ENCODE results near the gene CELF4. TPM values are rescaled to one million over a fixed set of nuclear protein-coding genes. Genes with fewer than 3 reads are reported as not detected.

CELF4 gene
- total RNA-seq, 1 experiment from 2014 or later, result 0.11 TPM

DNA sequence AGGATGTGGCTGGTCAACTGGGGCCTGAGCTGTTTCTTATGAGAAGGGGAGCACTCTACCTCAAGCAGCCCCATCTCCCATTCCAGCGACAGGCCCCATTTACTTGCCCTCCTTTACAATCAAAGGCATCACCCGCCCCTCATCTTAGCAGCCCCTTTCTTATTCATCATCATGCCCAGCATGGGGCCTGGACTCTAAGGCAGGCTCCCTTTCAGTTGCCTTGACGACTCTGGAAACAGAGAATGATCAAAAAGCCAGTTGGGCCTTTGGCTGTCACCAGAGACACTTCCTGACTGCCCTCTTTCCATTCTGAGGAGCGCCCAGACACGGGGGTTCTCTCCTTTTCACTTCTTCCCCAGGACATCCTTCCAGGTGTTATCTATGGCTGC, 11.2 kb downstream of the CELF4 start:
- Histone ChIP-seq H3K36me3 (ENCODE audit: control insufficient read depth, insufficient read depth, low read length) (no peaks in the 10 kb centered on the region), H3K9me3 (no peaks in the 10 kb centered on the region), H3K27me3 (replicated peaks; ENCODE audit: control insufficient read depth, insufficient read depth, low read length) (no peaks in the 10 kb centered on the region), H3K4me3 (ENCODE audit: low read depth, low read length) (no peak overlapping the region), H3K4me1 (no peaks in the 10 kb centered on the region)
- no peak for DNase-seq
- Mint-ChIP-seq H3K4me3 (ENCODE audit: unreplicated experiment) (no peak overlapping the region), H3K36me3 (ENCODE audit: insufficient read depth, unreplicated experiment) (no peaks in the 10 kb centered on the region), H3K27me3 (ENCODE audit: insufficient read depth, unreplicated experiment) (peaks cover 3% of the 10 kb centered on the region), H3K9me3 (ENCODE audit: unreplicated experiment) (no peaks in the 10 kb centered on the region), H3K4me1 (ENCODE audit: low read depth, unreplicated experiment) (no peaks in the 10 kb centered on the region), H3K27ac (ENCODE audit: unreplicated experiment) (no peak overlapping the region)
- no TSS peak for BruUV-seq (replicated peaks)
- POLR2A ChIA-PET, result no interaction called here
- no peak for TF ChIP-seq CTCF (IDR thresholded peaks at IDR 0.05; ENCODE audit: insufficient read depth in 1 of 2, low read depth in 1 of 2, low read length in 1 of 2, severe bottlenecking in 1 of 2, unreplicated experiment in 1 of 2)
- CTCF ChIA-PET, result no interaction called here
- intact Hi-C loops (cut with micrococcal nuclease; ENCODE audit: unreplicated experiment), result no loop called here

- no peak overlapping the region for H3K27ac Mint-ChIP-seq (ENCODE audit: unreplicated experiment)
- BruUV-seq (replicated peaks), result no TSS peak
- TF ChIP-seq CTCF (IDR thresholded peaks at IDR 0.05; ENCODE audit: insufficient read depth in 1 of 2, low read depth in 1 of 2, low read length in 1 of 2, severe bottlenecking in 1 of 2, unreplicated experiment in 1 of 2), result no peak
- peaks cover 3% of the 10 kb centered on the region for H3K27me3 Mint-ChIP-seq (ENCODE audit: insufficient read depth, unreplicated experiment)
- ChIA-PET CTCF (no interaction called here), POLR2A (no interaction called here)
- no peaks in the 10 kb centered on the region for H3K36me3 ChIP-seq (ENCODE audit: control insufficient read depth, insufficient read depth, low read length)
- no peaks in the 10 kb centered on the region for H3K9me3 Mint-ChIP-seq (ENCODE audit: unreplicated experiment)
- no peak for DNase-seq
- no peaks in the 10 kb centered on the region for H3K36me3 Mint-ChIP-seq (ENCODE audit: insufficient read depth, unreplicated experiment)
- H3K27me3 ChIP-seq (replicated peaks; ENCODE audit: control insufficient read depth, insufficient read depth, low read length), result no peaks in the 10 kb centered on the region
- no peak overlapping the region for H3K4me3 ChIP-seq (ENCODE audit: low read depth, low read length)
- no peak overlapping the region for H3K4me3 Mint-ChIP-seq (ENCODE audit: unreplicated experiment)
- intact Hi-C loops (cut with micrococcal nuclease; ENCODE audit: unreplicated experiment), result no loop called here
- H3K4me1 Mint-ChIP-seq (ENCODE audit: low read depth, unreplicated experiment), result no peaks in the 10 kb centered on the region
- no peaks in the 10 kb centered on the region for H3K4me1 ChIP-seq
- H3K9me3 ChIP-seq, result no peaks in the 10 kb centered on the region
These were observed 11.8 kb downstream of the CELF4 start for GRCh38 chr18:37553633-37554398.

DNA sequence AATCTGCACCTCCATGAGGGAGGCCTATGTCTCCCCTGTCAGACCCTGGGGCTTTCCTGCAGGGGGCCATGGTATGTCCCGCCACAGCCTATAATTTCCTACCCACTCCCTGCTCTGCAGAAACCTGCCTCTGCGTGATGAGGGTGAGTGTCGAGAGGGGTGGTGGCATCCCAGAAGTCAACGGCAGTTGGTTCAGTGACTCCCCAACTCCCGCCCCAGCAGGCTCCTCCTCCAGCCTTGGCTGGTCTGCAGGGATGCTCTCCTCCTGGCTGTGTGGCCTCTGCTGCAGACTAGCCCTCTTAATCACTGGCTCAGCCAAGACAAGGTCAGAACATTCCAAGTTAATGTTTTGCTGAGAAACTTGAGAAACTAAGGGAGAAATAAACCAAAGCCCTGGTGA, 13.3 kb downstream of the CELF4 start:
- no peak overlapping the region for H3K4me3 Mint-ChIP-seq (ENCODE audit: unreplicated experiment)
- no peaks in the 10 kb centered on the region for H3K4me1 ChIP-seq
- H3K27me3 ChIP-seq (replicated peaks; ENCODE audit: control insufficient read depth, insufficient read depth, low read length), result no peaks in the 10 kb centered on the region
- intact Hi-C loops (cut with micrococcal nuclease; ENCODE audit: unreplicated experiment), result no loop called here
- no peak for TF ChIP-seq CTCF (IDR thresholded peaks at IDR 0.05; ENCODE audit: insufficient read depth in 1 of 2, low read depth in 1 of 2, low read length in 1 of 2, severe bottlenecking in 1 of 2, unreplicated experiment in 1 of 2)
- H3K36me3 Mint-ChIP-seq (ENCODE audit: insufficient read depth, unreplicated experiment), result no peaks in the 10 kb centered on the region
- BruUV-seq (replicated peaks), result no TSS peak
- no peaks in the 10 kb centered on the region for H3K9me3 ChIP-seq
- ChIA-PET POLR2A (no interaction called here), CTCF (no interaction called here)
- H3K4me3 ChIP-seq (ENCODE audit: low read depth, low read length), result no peak overlapping the region
- no peak for DNase-seq
- H3K4me1 Mint-ChIP-seq (ENCODE audit: low read depth, unreplicated experiment), result no peaks in the 10 kb centered on the region
- H3K36me3 ChIP-seq (ENCODE audit: control insufficient read depth, insufficient read depth, low read length), result no peaks in the 10 kb centered on the region
- no peaks in the 10 kb centered on the region for H3K9me3 Mint-ChIP-seq (ENCODE audit: unreplicated experiment)
- peaks cover 7% of the 10 kb centered on the region for H3K27me3 Mint-ChIP-seq (ENCODE audit: insufficient read depth, unreplicated experiment)
- H3K27ac Mint-ChIP-seq (ENCODE audit: unreplicated experiment), result no peak overlapping the region
